H1 (cell line): ENCODE results near the gene SLC35B2. TPM values are rescaled to one million over a fixed set of nuclear protein-coding genes. Genes with fewer than 3 reads are reported as not detected.

Experiments
- CBX5 ChIP-seq: fragments of 300-800, 300-1000 bp; sonication (generic); IDR thresholded peaks from 2 replicates; pipeline ENCODE4 v1.7.1; 2016; ENCODE audit warnings: antibody characterized with exemption, low read length, low read depth
- CEBPB ChIP-seq: IDR thresholded peaks from 2 replicates; pipeline ENCODE4 v1.6.1; 2012; ENCODE audit warnings: low read depth, low read length
- FOSL1 ChIP-seq: IDR thresholded peaks from 2 replicates; pipeline ENCODE4 v1.6.1; 2011; ENCODE audit warnings: mild to moderate bottlenecking, low read depth, low read length, moderate library complexity; ENCODE audit not compliant: insufficient read depth
- GABPA ChIP-seq: IDR thresholded peaks from 2 replicates; pipeline ENCODE4 v1.6.1; 2011; ENCODE audit warnings: mild to moderate bottlenecking, low read length, moderate library complexity, borderline replicate concordance; ENCODE audit not compliant: insufficient read depth
- JUN ChIP-seq: IDR thresholded peaks from 2 replicates; pipeline ENCODE4 v1.6.1; 2011; ENCODE audit warnings: low read depth, mild to moderate bottlenecking, improper control_type of control experiment, low read length
- KDM4A ChIP-seq: IDR thresholded peaks from one replicate; pipeline ENCODE4 v1.7.1; 2012; ENCODE audit warnings: low read depth, mild to moderate bottlenecking, moderate library complexity, low read length, inconsistent platforms; ENCODE audit not compliant: severe bottlenecking
- POU5F1 ChIP-seq: IDR thresholded peaks from 2 replicates; pipeline ENCODE4 v1.6.1; 2011; ENCODE audit warnings: low read depth, mild to moderate bottlenecking, low read length, moderate library complexity
- SRF ChIP-seq: IDR thresholded peaks from 2 replicates; pipeline ENCODE4 v1.6.1; 2011; ENCODE audit warnings: mild to moderate bottlenecking, low read depth, low read length, moderate library complexity
- polyA plus RNA-seq, 7 experiments: library from polyadenylated mRNA; depleted of rRNA in 3 of 7; stranded (reverse) in 5 of 7; unstranded in 2 of 7; fragments of >200 nt in 5 of 7; fragments of 200-250 nt in 2 of 7; gene quantifications; 1 replicate in 5 of 7; 2 replicates in 1 of 7; 4 replicates in 1 of 7; pipeline versions ENCODE4 v1.2.1 to v1.2.3, GENCODE V29; 2011 to 2013; ENCODE audit warnings: missing spikeins in 2 of 7, mixed read lengths in 2 of 7
- total RNA-seq: library from RNA; stranded (reverse); fragmentation: NEBNext Ultra II Directional; extraction: Animal tissue kit (Norgen Biotek cat#: 25700); gene quantifications from 2 replicates; pipeline ENCODE4 v1.2.1, GENCODE V29; 2021
- TF ChIP-seq, protein P1 (sequence below): IDR thresholded peaks from 2 replicates; pipeline ENCODE4 v1.6.1; 2012; ENCODE audit warnings: inconsistent platforms

The SLC35B2 gene
- total and polyA plus RNA-seq, 2 of the 8 experiments (the other 6 are each of a cell fraction or from before 2014, with no cell fraction given), result 29.5 to 65.0 TPM

DNA sequence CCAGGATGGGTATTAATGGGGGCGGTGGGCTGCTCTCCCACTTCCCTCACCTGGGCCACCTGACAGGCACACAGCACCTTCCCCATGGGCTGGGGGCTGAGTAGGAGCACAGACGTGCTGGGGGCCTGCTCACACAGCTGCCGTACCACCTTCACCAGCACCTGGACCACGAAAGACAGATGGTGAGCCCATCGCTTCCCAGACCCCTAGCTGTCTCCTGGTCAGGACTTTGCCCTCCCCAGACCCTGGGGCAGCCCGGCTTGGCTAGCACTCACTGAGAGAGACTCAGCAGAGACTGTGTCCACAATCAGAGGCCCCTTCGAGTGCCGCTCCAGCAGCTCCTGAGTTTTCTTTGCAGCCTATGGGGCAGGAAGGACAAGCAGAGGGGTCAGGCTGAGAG lies 43.8 kb upstream of the SLC35B2 start (continued):
- TF ChIP-seq, protein P1, sequence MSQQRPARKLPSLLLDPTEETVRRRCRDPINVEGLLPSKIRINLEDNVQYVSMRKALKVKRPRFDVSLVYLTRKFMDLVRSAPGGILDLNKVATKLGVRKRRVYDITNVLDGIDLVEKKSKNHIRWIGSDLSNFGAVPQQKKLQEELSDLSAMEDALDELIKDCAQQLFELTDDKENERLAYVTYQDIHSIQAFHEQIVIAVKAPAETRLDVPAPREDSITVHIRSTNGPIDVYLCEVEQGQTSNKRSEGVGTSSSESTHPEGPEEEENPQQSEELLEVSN, result no peak
- TF ChIP-seq POU5F1 (no peak), SRF (no peak), GABPA (no peak), JUN (no peak), CEBPB (no peak), KDM4A (no peak), CBX5 (no peak), FOSL1 (no peak)
